ENCODE results near the gene SLC30A3. TPM values are rescaled to one million over a fixed set of nuclear protein-coding genes. Genes with fewer than 3 reads are reported as not detected.

The SLC30A3 gene
- total RNA-seq, 2 donors from 2014 or later = 1.5 to 2.3 TPM

DNA sequence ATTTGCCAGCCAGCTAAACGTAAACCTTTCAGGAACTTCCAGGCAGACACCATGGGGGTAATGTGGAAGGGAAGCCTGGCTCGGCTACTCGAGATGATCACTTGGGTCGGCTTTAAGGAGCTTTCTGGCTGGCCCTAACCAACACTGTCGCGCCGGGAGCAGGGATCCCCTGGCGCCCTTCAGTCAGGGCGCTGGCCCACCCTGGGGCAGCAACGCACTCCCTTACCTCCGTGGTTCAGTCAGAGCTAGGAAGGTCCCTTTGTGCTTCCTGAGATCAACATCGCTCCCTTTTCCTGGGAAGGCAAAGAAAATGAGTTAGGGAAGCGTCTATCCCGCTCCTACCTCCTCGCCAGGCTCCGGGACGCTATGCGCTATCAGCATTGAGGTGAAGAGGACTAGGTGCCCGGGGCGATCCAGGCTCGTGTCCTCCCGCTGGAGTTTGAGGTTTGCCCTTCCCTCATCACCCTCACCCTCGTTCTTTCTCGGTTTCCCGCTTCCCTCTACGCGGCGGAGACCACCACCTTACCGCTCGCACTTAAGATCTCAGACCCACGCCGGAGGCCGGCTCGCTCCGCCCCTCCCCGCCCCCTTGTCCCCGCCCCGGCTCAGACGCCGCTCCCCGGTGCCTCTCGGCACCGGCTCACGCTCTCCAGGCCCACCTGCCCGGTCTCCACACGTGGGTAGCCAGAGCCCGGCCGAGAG, 51.5 kb downstream of the SLC30A3 start:
- DNase-seq (peak in 1 of 2 donors; percentile 8), ATAC-seq (replicated peaks in 1 of 2) (no peak)
- H3K36me3 Mint-ChIP-seq (ENCODE audit: insufficient read depth in 2 of 2) = peaks cover 6 to 19% of the 10 kb centered on the region in 2 donors
- peak overlapping the region; percentile 44 for H3K27ac Mint-ChIP-seq
- H3K27me3 Mint-ChIP-seq (ENCODE audit: low read depth) = no peaks in the 10 kb centered on the region
- peaks cover 38% of the 10 kb centered on the region for H3K4me1 Mint-ChIP-seq (ENCODE audit: low read depth)
- no peaks in the 10 kb centered on the region for H3K9me3 Mint-ChIP-seq
- peak overlapping the region; percentile 99 to 100 for H3K4me3 Mint-ChIP-seq

DNA sequence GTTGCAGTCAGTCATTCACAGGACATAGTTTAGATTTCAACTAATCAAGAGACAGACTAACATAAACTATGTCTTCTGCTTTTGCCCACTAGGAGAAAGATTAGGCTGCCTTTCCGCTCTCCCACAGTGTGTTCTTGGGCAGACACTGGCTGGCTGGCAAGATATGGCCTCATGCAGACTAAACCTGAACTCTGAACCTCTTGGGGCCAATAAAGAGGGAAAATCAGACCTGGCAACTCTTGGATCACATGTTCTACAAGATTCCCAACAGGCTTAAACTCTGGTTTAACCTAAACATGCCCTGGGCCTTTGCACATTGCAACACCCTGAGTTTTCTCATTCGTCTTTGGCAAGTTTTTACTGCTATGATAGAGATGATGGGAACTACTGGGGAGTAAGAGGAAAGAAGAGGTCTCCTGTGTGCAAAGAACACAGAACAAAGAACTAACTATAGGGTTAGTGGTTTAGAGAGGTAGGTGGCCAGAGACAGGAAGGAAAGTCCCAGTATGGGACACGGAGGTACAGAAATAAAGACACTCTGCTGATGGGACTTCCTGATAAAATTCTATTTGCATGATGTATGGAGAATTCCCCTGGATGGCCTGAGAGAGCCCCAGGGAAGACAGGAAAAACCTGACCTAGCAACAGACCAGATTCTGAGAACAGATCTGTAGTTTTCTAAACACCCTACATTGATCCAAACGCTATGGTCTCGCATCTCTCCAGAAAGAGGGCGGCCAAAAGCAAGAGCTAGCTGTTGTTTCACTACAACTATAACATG, 53.0 kb downstream of the SLC30A3 start:
- DNase-seq = no peak
- Mint-ChIP-seq H3K4me1 (ENCODE audit: low read depth) (peaks cover 38% of the 10 kb centered on the region), H3K9me3 (no peaks in the 10 kb centered on the region), H3K27ac (peak overlapping the region; percentile 14), H3K4me3 (peak overlapping the region; percentile 27 to 49), H3K27me3 (ENCODE audit: low read depth) (no peaks in the 10 kb centered on the region), H3K36me3 (ENCODE audit: insufficient read depth in 2 of 2) (peaks cover 7 to 13% of the 10 kb centered on the region in 2 donors)
- no peak for ATAC-seq (replicated peaks in 1 of 2)

DNA sequence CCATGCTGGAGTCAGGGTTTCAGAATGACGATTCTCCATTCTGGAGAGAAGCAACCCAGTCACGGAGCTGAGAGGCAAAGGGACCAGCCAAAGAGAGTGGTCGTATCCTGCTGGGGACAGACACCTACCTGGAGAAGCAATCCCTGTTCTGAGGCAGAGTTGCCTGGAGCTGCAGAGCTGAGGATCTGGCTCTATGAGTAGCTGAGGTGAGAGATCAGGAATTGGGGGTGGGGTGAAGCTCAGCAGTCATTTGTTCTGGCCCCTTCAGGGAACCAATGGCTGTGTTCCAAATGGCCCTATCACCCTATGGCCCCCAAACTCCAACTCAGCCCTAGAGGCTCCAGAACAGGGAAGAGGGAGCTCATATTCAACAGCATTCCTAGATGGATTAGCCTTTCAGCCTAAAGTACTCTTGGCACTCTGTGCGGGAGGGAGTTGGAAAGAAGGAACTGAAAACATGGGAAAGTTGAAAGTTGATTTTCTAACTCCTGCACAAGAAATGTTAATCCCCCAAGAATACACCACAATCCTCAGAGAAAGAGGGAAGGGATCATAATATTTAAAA, 54.3 kb downstream of the SLC30A3 start:
- no peaks in the 10 kb centered on the region for H3K27me3 Mint-ChIP-seq (ENCODE audit: low read depth)
- no peak for ATAC-seq (replicated peaks in 1 of 2)
- no peaks in the 10 kb centered on the region for H3K9me3 Mint-ChIP-seq
- H3K4me3 Mint-ChIP-seq = no peak overlapping the region
- DNase-seq = no peak
- H3K27ac Mint-ChIP-seq = no peak overlapping the region
- H3K36me3 Mint-ChIP-seq (ENCODE audit: insufficient read depth in 2 of 2) = peaks cover 9 to 16% of the 10 kb centered on the region in 2 donors
- H3K4me1 Mint-ChIP-seq (ENCODE audit: low read depth) = peaks cover 31% of the 10 kb centered on the region

DNA sequence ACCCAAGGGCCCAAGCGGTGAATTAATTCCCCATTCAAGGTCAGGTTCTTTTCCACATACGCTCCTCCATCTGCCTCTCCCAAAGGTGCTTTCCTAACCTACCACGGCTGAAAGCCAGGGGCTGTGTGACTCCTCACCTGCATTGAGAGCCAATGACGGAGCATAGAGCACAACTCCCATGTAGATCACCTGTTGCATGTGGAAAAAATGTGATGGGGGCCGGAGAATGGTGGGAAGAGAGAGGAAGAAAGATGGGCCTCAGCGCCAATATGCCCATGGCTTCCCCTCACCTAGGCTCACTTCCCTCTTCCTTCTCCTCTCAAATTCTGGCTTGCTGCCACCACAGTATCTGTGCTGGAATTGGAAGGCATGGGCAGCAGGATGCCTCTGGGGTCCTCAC, 56.5 kb downstream of the SLC30A3 start:
- Mint-ChIP-seq H3K9me3 (no peaks in the 10 kb centered on the region), H3K27ac (no peak overlapping the region), H3K36me3 (ENCODE audit: insufficient read depth in 2 of 2) (peaks cover 4 to 16% of the 10 kb centered on the region in 2 donors), H3K27me3 (ENCODE audit: low read depth) (no peaks in the 10 kb centered on the region), H3K4me3 (no peak overlapping the region), H3K4me1 (ENCODE audit: low read depth) (peaks cover 24% of the 10 kb centered on the region)
- DNase-seq (no peak), ATAC-seq (replicated peaks in 1 of 2) (no peak)

DNA sequence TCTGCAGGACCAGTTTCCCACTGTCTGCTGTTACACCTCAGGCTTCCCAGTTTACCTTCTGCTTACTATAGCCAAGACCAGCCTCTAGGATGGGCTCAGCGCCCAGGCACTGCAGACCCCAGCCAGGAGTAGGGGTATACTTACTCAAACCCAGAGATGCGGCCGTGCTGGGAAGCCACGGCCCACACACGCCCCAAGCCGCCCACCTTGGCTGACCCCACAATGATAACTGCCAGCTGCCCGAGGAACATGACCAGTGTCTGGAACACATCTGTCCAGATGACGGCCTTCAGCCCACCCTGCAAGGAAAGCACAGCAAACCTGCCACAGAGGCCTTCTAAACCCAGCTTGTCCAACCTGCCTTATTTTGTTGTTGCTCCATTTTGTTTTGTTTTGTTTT, 57.6 kb downstream of the SLC30A3 start:
- H3K4me1 Mint-ChIP-seq (ENCODE audit: low read depth) = peaks cover 24% of the 10 kb centered on the region
- no peak overlapping the region for H3K4me3 Mint-ChIP-seq
- H3K27me3 Mint-ChIP-seq (ENCODE audit: low read depth) = no peaks in the 10 kb centered on the region
- no peaks in the 10 kb centered on the region for H3K9me3 Mint-ChIP-seq
- peaks cover 4 to 16% of the 10 kb centered on the region in 2 donors for H3K36me3 Mint-ChIP-seq (ENCODE audit: insufficient read depth in 2 of 2)
- H3K27ac Mint-ChIP-seq = no peak overlapping the region
- DNase-seq = no peak
- no peak for ATAC-seq (replicated peaks in 1 of 2)

DNA sequence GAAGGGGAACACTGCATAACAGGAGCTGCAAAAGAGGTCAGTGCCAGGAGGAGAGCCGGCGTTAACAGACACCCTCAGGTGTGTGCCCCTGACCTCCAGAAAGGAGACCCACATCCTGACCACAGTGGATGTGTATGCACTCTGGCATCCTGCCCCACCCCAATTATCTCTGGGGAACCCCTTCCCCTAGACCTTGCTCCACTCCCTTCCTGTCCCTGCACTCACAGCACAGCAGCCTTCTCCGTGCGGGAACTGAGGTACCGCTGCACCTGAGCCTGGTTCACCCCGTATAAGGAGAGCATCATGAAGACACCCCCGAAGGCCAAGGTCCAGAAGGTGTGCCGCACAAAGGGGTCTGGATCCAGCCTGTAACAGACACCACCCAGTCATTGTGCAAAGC, 58.3 kb downstream of the SLC30A3 start:
- H3K27ac Mint-ChIP-seq = peak overlapping the region; percentile 18
- H3K27me3 Mint-ChIP-seq (ENCODE audit: low read depth) = no peaks in the 10 kb centered on the region
- H3K4me3 Mint-ChIP-seq = no peak overlapping the region
- no peaks in the 10 kb centered on the region for H3K9me3 Mint-ChIP-seq
- H3K4me1 Mint-ChIP-seq (ENCODE audit: low read depth) = peaks cover 17% of the 10 kb centered on the region
- DNase-seq (no peak), ATAC-seq (replicated peaks in 1 of 2) (no peak)
- H3K36me3 Mint-ChIP-seq (ENCODE audit: insufficient read depth in 2 of 2) = peaks cover 4 to 18% of the 10 kb centered on the region in 2 donors

DNA sequence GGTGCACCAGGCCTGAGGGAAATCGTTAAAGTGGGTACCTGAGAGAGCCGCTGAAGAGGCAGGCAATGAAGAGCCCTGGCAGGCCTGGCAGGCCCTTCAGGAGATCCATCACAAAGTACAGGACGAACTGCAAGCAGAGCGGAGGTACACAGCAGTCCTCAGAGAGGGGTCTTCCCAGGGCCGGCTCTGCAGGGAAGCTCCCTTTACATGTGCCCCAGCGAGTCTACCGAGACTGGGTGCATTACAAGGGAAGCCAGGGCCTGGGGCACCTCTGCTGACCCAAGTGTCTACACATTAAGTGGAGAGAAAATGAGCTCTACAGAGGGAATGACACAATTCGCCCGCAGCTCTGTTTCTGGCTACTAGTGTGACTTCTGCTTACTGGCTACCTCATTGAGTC, 59.1 kb downstream of the SLC30A3 start:
- Mint-ChIP-seq H3K9me3 (no peaks in the 10 kb centered on the region), H3K27ac (no peak overlapping the region), H3K4me3 (no peak overlapping the region), H3K36me3 (ENCODE audit: insufficient read depth in 2 of 2) (peaks cover 4 to 19% of the 10 kb centered on the region in 2 donors), H3K27me3 (ENCODE audit: low read depth) (no peaks in the 10 kb centered on the region), H3K4me1 (ENCODE audit: low read depth) (peaks cover 11% of the 10 kb centered on the region)
- no peak for DNase-seq
- no peak for ATAC-seq (replicated peaks in 1 of 2)

Other genes starting within 250 kb of the SLC30A3 start
- gene TMEM214, start 230.1 kb downstream of the SLC30A3 start, total RNA-seq = 10 to 100 TPM; 50.5 to 53.6 TPM
- gene AGBL5, start 211.4 kb downstream of the SLC30A3 start, total RNA-seq = 10 to 100 TPM; 12.1 to 16.1 TPM
- 100 to 1,000 TPM; 238 to 260 TPM for gene OST4, start 191.4 kb downstream of the SLC30A3 start, total RNA-seq
- gene EMILIN1, start 184.4 kb downstream of the SLC30A3 start, total RNA-seq = 1 to 10 TPM in 1 of 2 donors, under 1 TPM in 1; 0.36 to 1.0 TPM
- 10 to 100 TPM; 11.9 to 12.9 TPM for gene KHK, start 176.3 kb downstream of the SLC30A3 start, total RNA-seq
- gene CGREF1, start 143.9 kb downstream of the SLC30A3 start, total RNA-seq = 1 to 10 TPM in 1 of 2 donors, under 1 TPM in 1; 0.81 to 2.4 TPM
- under 1 TPM; 0.34 to 0.72 TPM for gene ABHD1, start 139.2 kb downstream of the SLC30A3 start, total RNA-seq
- gene PREB, start 128.4 kb downstream of the SLC30A3 start, total RNA-seq = 10 to 100 TPM; 35.5 to 41.1 TPM
- not detected for gene PRR30, start 123.6 kb downstream of the SLC30A3 start, total RNA-seq
- gene TCF23, start 114.0 kb downstream of the SLC30A3 start, total RNA-seq = not detected
- 10 to 100 TPM; 80.5 to 87.3 TPM for gene ATRAID, start 51.0 kb downstream of the SLC30A3 start, total RNA-seq
- 10 to 100 TPM; 38.8 to 39.2 TPM for gene SLC5A6, start 50.8 kb downstream of the SLC30A3 start, total RNA-seq
- 10 to 100 TPM; 53.6 to 64.5 TPM for gene CAD, start 45.7 kb downstream of the SLC30A3 start, total RNA-seq
- gene DNAJC5G, start 12.4 kb upstream of the SLC30A3 start, total RNA-seq = under 1 TPM in 1 of 2 donors, not detected in 1; 0.31 TPM
- under 1 TPM in 1 of 2 donors, not detected in 1; 0.36 TPM for gene TRIM54, start 19.4 kb upstream of the SLC30A3 start, total RNA-seq
- 1 to 10 TPM; 4.9 to 7.6 TPM for gene UCN, start 45.4 kb upstream of the SLC30A3 start, total RNA-seq
- gene MPV17, start 60.0 kb upstream of the SLC30A3 start, total RNA-seq = 10 to 100 TPM; 73.2 to 93.0 TPM
- 10 to 100 TPM; 56.6 to 58.7 TPM for gene GTF3C2, start 93.7 kb upstream of the SLC30A3 start, total RNA-seq
- gene EIF2B4, start 107.3 kb upstream of the SLC30A3 start, total RNA-seq = 10 to 100 TPM; 30.0 to 42.7 TPM
- 10 to 100 TPM; 66.1 to 70.7 TPM for gene SNX17, start 107.6 kb upstream of the SLC30A3 start, total RNA-seq
- 10 to 100 TPM; 15.7 to 15.9 TPM for gene ZNF513, start 117.7 kb upstream of the SLC30A3 start, total RNA-seq
- 100 to 1,000 TPM; 122 to 132 TPM for gene PPM1G, start 146.5 kb upstream of the SLC30A3 start, total RNA-seq
- gene NRBP1, start 165.6 kb upstream of the SLC30A3 start, total RNA-seq = 10 to 100 TPM; 79.7 to 96.3 TPM
- 10 to 100 TPM; 13.4 to 14.6 TPM for gene KRTCAP3, start 179.3 kb upstream of the SLC30A3 start, total RNA-seq
- 10 to 100 TPM; 11.7 to 13.0 TPM for gene IFT172, start 226.7 kb upstream of the SLC30A3 start, total RNA-seq
- gene FNDC4, start 232.2 kb upstream of the SLC30A3 start, total RNA-seq = under 1 TPM; 0.19 to 0.24 TPM
- gene GCKR, start 233.8 kb upstream of the SLC30A3 start, total RNA-seq = not detected